HG03108 (cell line): Measurements from ENCODE around the gene ADGRG1.
"Not testable (repeated sequence)": the region's sequence is repeated elsewhere in the genome, so short reads cannot be mapped to it uniquely, and the experiment has no call there.

ENCODE experiments used
- ATAC-seq: cut with Tn5 transposase; IDR thresholded peaks from one replicate; pipeline ENCODE4 v1.9.1; 2021; ENCODE audit warnings: moderate library complexity; ENCODE audit not compliant: unreplicated experiment

ADGRG1 gene

GRCh38 chr16:57663917-57664661, 35.7 kb downstream of the ADGRG1 start:
- ATAC-seq = no peak

- no peak for ATAC-seq
Observed at GRCh38 chr16:57664662-57665025, 36.2 kb downstream of the ADGRG1 start.

GRCh38 chr16:57665541-57665940, 37.1 kb downstream of the ADGRG1 start:
- no peak for ATAC-seq

GRCh38 chr16:57666353-57667047, 38.1 kb downstream of the ADGRG1 start:
- ATAC-seq = no peak

GRCh38 chr16:57667048-57667525, 38.7 kb downstream of the ADGRG1 start:
- no peak for ATAC-seq

- ATAC-seq = no peak
Observed at GRCh38 chr16:57667526-57668262, 39.3 kb downstream of the ADGRG1 start.

GRCh38 chr16:57668263-57668571, 39.8 kb downstream of the ADGRG1 start, which contains the start of gene ADGRG3:
ADGRG3 (plus strand) TSS chr16:57668306; CDS start chr16:57668348, 42 bp downstream.
- no peak for ATAC-seq

- ATAC-seq = no peak
Observed at GRCh38 chr16:57668630-57669475, 40.4 kb downstream of the ADGRG1 start.

- no peak for ATAC-seq
Observed at GRCh38 chr16:57669476-57670162, 41.2 kb downstream of the ADGRG1 start.

GRCh38 chr16:57670196-57670595, 41.8 kb downstream of the ADGRG1 start:
- ATAC-seq = no peak

GRCh38 chr16:57671451-57671850, 43.0 kb downstream of the ADGRG1 start:
- ATAC-seq = not testable (repeated sequence)

- ATAC-seq = no peak
Observed at GRCh38 chr16:57672416-57672815, 44.0 kb downstream of the ADGRG1 start.

- no peak for ATAC-seq
Observed at GRCh38 chr16:57672824-57673223, 44.4 kb downstream of the ADGRG1 start.

GRCh38 chr16:57675741-57676551, 47.5 kb downstream of the ADGRG1 start:
- ATAC-seq = no peak

GRCh38 chr16:57676553-57677085, 48.2 kb downstream of the ADGRG1 start:
- ATAC-seq = no peak

GRCh38 chr16:57677622-57678369, 49.4 kb downstream of the ADGRG1 start:
- ATAC-seq = no peak

- no peak for ATAC-seq
Observed at GRCh38 chr16:57679016-57679415, 50.6 kb downstream of the ADGRG1 start.

- ATAC-seq = no peak
Observed at GRCh38 chr16:57679767-57680482, 51.5 kb downstream of the ADGRG1 start.
